Activated T-cell treated with anti-CD3 and anti-CD28 coated beads for 48 hours (primary cell): ENCODE results near the gene RPGR.

Source experiments
- DNase-seq: peaks from one replicate; pipeline ENCODE4 v3.0.0-alpha.2; 2020; ENCODE audit warnings: low read depth

Gene RPGR

GRCh38 chrX:38318606-38319005 is 8.7 kb downstream of the RPGR start:
- DNase-seq = no peak

GRCh38 chrX:38318196-38318595 is 9.1 kb downstream of the RPGR start:
- DNase-seq = no peak

GRCh38 chrX:38315186-38315585 is 12.1 kb downstream of the RPGR start:
- no peak for DNase-seq

- DNase-seq = no peak
These were observed 14.1 kb downstream of the RPGR start for GRCh38 chrX:38313190-38313589.

GRCh38 chrX:38312436-38312835 is 14.9 kb downstream of the RPGR start:
- no peak for DNase-seq

GRCh38 chrX:38311743-38312142 is 15.6 kb downstream of the RPGR start:
- no peak for DNase-seq

- DNase-seq = no peak
These were observed 21.3 kb downstream of the RPGR start for GRCh38 chrX:38305971-38306370.

GRCh38 chrX:38304010-38304409 is 23.3 kb downstream of the RPGR start:
- no peak for DNase-seq

GRCh38 chrX:38293741-38294140 is 33.6 kb downstream of the RPGR start:
- DNase-seq = no peak

- no peak for DNase-seq
These were observed 39.6 kb downstream of the RPGR start for GRCh38 chrX:38287674-38288073.

- no peak for DNase-seq
These were observed 41.7 kb downstream of the RPGR start for GRCh38 chrX:38285649-38286048.

GRCh38 chrX:38282049-38282448 is 45.3 kb downstream of the RPGR start:
- no peak for DNase-seq

GRCh38 chrX:38279188-38279587 is 48.1 kb downstream of the RPGR start:
- DNase-seq = no peak

- DNase-seq = no peak
These were observed 48.6 kb downstream of the RPGR start for GRCh38 chrX:38278682-38279081.

GRCh38 chrX:38277802-38278201 is 49.5 kb downstream of the RPGR start:
- DNase-seq = no peak

- DNase-seq = no peak
These were observed 50.2 kb downstream of the RPGR start for GRCh38 chrX:38277136-38277535.

- DNase-seq = no peak
These were observed 51.2 kb downstream of the RPGR start for GRCh38 chrX:38276089-38276488.

GRCh38 chrX:38275615-38276014 is 51.7 kb downstream of the RPGR start:
- no peak for DNase-seq

- DNase-seq = no peak
These were observed 53.9 kb downstream of the RPGR start for GRCh38 chrX:38273453-38273852.

GRCh38 chrX:38271154-38271716 is 56.1 kb downstream of the RPGR start:
- no peak for DNase-seq

GRCh38 chrX:38268011-38268410 is 59.3 kb downstream of the RPGR start:
- DNase-seq = no peak

GRCh38 chrX:38262715-38263620 is 64.3 kb downstream of the RPGR start:
- no peak for DNase-seq

- DNase-seq = no peak
These were observed 67.1 kb downstream of the RPGR start for GRCh38 chrX:38260231-38260630.

- DNase-seq = no peak
These were observed 71.3 kb downstream of the RPGR start for GRCh38 chrX:38256019-38256418.
